Gastrocnemius medialis (tissue), 4 donors: ENCODE data around the gene MAP3K12. TPM values are rescaled to one million over a fixed set of nuclear protein-coding genes. Genes with fewer than 3 reads are reported as not detected.
"Not testable (repeated sequence)": the region's sequence is repeated elsewhere in the genome, so short reads cannot be mapped to it uniquely, and the experiment has no call there.

Experiments used
- ATAC-seq, 2 donors: fragments of 150-250 bp; one replicate each; pipeline ENCODE4 v1.9.1; 2016
- DNase-seq, 2 donors: peaks; one replicate each; pipeline ENCODE4 v3.0.0-alpha.2; 2019
- H3K27ac ChIP-seq, 4 donors: fragments of 200-600 bp; sonication (generic); 1 replicate in 1 of 4; 2 replicates in 3 of 4; pipeline ENCODE4 v1.5.1; 2016 to 2018; ENCODE audit warnings: mild to moderate bottlenecking in 2 of 4, moderate library complexity in 1 of 4
- H3K27me3 ChIP-seq, 3 donors: fragments of 200-600 bp; sonication (generic) in 2 of 3; 1 replicate in 1 of 3; 2 replicates in 2 of 3; pipeline versions ENCODE4 v1.5.1 to v1.6.0; 2016 to 2019; ENCODE audit warnings: mild to moderate bottlenecking in 1 of 3, moderate library complexity in 1 of 3
- H3K36me3 ChIP-seq, 2 donors: fragments of 200-600 bp; sonication (generic) in 1 of 2; one replicate each; pipeline ENCODE4 v1.5.1; 2017 to 2018
- H3K4me1 ChIP-seq, 2 donors: fragments of 200-600 bp; sonication (generic) in 1 of 2; one replicate each; pipeline ENCODE4 v1.5.1; 2016 to 2017; ENCODE audit warnings: mild to moderate bottlenecking in 2 of 2
- H3K4me3 ChIP-seq, 4 donors: fragments of 200-600 bp; sonication (generic) in 3 of 4; 1 replicate in 1 of 4; 2 replicates in 3 of 4; pipeline ENCODE4 v1.5.1; 2016 to 2019; ENCODE audit warnings: mild to moderate bottlenecking in 2 of 4
- H3K9me3 ChIP-seq, 3 donors: fragments of 200-600 bp; sonication (generic) in 2 of 3; 1 replicate in 1 of 3; 2 replicates in 2 of 3; pipeline ENCODE4 v1.5.1; 2016 to 2019
- POLR2A ChIP-seq, 2 donors: fragments of 450-650 bp; IDR thresholded peaks; one replicate each; pipeline ENCODE4 v1.6.1; 2017; ENCODE audit warnings: antibody characterized with exemption in 2 of 2, mild to moderate bottlenecking in 2 of 2, moderate library complexity in 2 of 2
- in situ Hi-C, 4 donors: fragments of 200-750 bp; cut with MboI; loops; one replicate each; pipeline versions ENCODE4 v1.15.0 to v1.8.0; 2017; ENCODE audit warnings: low sequenced_read_pairs in 4 of 4
- intact Hi-C: fragments of 100-400 bp; cut with DNase I; formaldehyde crosslinking; loops from one replicate; pipeline ENCODE4 v1.15.1; 2023; ENCODE audit warnings: low total_unique reads
- total RNA-seq, 4 donors: library from RNA; depleted of rRNA; stranded (reverse); fragments of >200 nt; gene quantifications; one replicate each; pipeline versions ENCODE4 v1.1.0 to v1.2.3, GENCODE V29; 2016
- TF ChIP-seq, protein P1 (sequence below), 5 experiments: fragments of 450-650 bp in 3 of 5; fragments of 200-600 bp in 2 of 5; sonication (generic) in 2 of 5; IDR thresholded peaks in 4 of 5; conservative IDR thresholded peaks in 1 of 5; 1 replicate in 4 of 5; 2 replicates in 1 of 5; pipeline ENCODE4 v1.5.1; 2016 to 2019; ENCODE audit warnings: antibody characterized with exemption in 5 of 5, mild to moderate bottlenecking in 3 of 5, moderate library complexity in 3 of 5

Gene MAP3K12
- total RNA-seq, 4 donors from 2014 or later: 1.1 to 9.9 (median 3.8) TPM

- Histone ChIP-seq H3K4me1 (peaks cover 12 to 13% of the 10 kb centered on the region in 2 donors), H3K27me3 (no peaks in the 10 kb centered on the region), H3K4me3 (no peak overlapping the region), H3K27ac (no peak overlapping the region), H3K36me3 (peaks cover 0 to 27% of the 10 kb centered on the region in 2 donors), H3K9me3 (no peaks in the 10 kb centered on the region)
- TF ChIP-seq, protein P1, sequence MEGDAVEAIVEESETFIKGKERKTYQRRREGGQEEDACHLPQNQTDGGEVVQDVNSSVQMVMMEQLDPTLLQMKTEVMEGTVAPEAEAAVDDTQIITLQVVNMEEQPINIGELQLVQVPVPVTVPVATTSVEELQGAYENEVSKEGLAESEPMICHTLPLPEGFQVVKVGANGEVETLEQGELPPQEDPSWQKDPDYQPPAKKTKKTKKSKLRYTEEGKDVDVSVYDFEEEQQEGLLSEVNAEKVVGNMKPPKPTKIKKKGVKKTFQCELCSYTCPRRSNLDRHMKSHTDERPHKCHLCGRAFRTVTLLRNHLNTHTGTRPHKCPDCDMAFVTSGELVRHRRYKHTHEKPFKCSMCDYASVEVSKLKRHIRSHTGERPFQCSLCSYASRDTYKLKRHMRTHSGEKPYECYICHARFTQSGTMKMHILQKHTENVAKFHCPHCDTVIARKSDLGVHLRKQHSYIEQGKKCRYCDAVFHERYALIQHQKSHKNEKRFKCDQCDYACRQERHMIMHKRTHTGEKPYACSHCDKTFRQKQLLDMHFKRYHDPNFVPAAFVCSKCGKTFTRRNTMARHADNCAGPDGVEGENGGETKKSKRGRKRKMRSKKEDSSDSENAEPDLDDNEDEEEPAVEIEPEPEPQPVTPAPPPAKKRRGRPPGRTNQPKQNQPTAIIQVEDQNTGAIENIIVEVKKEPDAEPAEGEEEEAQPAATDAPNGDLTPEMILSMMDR (IDR thresholded peaks at IDR 0.05 in 4 of 5, conservative IDR thresholded peaks at IDR 0.05 in 1 of 5): no peak
- no peak for DNase-seq
- no peak for ATAC-seq
- intact Hi-C loops (no loop called here), in situ Hi-C loops (loop anchor here in 1 of 4 donors (10.0 kb wide), 1 partner anchor 61 kb away; the partner anchor contains the start of genes NPFF and TARBP2)
Measured at GRCh38 chr12:53443955-53444354, 55.3 kb downstream of the MAP3K12 start.

GRCh38 chr12:53441040-53441833 lies 58.0 kb downstream of the MAP3K12 start, which contains the start of gene PRR13:
TSS of gene PRR13 (plus strand) at chr12:53441734. CDS start at chr12:53442715, 981 bp downstream.
- Histone ChIP-seq H3K4me1 (peaks cover 12 to 13% of the 10 kb centered on the region in 2 donors), H3K36me3 (peaks cover 0 to 20% of the 10 kb centered on the region in 2 donors), H3K9me3 (no peaks in the 10 kb centered on the region), H3K27me3 (no peaks in the 10 kb centered on the region), H3K4me3 (peak within 1 kb of the TSS; percentile 68 to 80 (median 78)), H3K27ac (peak within 1 kb of the TSS; percentile 87 to 94 (median 91))
- peak; percentile 89 to 97 for TF ChIP-seq POLR2A (IDR thresholded peaks at IDR 0.05)
- TF ChIP-seq, protein P1 (IDR thresholded peaks at IDR 0.05 in 4 of 5, conservative IDR thresholded peaks at IDR 0.05 in 1 of 5): no peak
- ATAC-seq (peak; percentile 94 to 98), DNase-seq (peak; percentile 99)
- intact Hi-C loops (loop anchor here (1.0 kb wide), 4 partner anchors 10 to 235 kb away; partner anchors contain the start of gene ATP5MC2), in situ Hi-C loops (loop anchor here in 1 of 4 donors (10.0 kb wide), 1 partner anchor 64 kb away; the partner anchor contains the start of genes NPFF and TARBP2)

GRCh38 chr12:53439582-53439981 lies 59.7 kb downstream of the MAP3K12 start:
- H3K36me3 ChIP-seq, DNase-seq, H3K4me3 ChIP-seq, intact Hi-C loops, H3K9me3 ChIP-seq, H3K27me3 ChIP-seq, ATAC-seq, in situ Hi-C loops, H3K27ac ChIP-seq: not testable (repeated sequence)
- peaks cover 12 to 13% of the 10 kb centered on the region in 2 donors for H3K4me1 ChIP-seq

DNA sequence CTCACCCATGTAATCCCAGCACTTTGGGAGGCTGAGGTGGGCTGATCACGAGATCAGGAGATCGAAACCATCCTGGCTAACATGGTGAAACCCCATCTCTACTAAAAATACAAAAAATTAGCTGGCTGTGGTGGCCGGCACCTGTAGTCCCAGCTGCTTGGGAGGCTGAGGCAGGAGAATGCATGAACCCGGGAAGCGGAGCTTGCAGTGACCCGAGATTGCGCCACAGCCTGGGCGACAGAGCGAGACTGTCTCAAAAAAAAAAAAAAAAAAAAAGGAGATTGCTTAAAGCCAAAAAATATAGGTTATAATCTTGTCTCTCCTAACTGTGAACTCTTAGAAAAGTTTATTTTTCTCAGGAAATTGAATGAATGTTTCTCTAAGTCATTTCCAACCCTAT lies 63.9 kb downstream of the MAP3K12 start:
- H3K27me3 ChIP-seq, H3K4me3 ChIP-seq, H3K4me1 ChIP-seq, H3K27ac ChIP-seq, H3K36me3 ChIP-seq, in situ Hi-C loops, DNase-seq, intact Hi-C loops, H3K9me3 ChIP-seq, ATAC-seq: not testable (repeated sequence)

DNA sequence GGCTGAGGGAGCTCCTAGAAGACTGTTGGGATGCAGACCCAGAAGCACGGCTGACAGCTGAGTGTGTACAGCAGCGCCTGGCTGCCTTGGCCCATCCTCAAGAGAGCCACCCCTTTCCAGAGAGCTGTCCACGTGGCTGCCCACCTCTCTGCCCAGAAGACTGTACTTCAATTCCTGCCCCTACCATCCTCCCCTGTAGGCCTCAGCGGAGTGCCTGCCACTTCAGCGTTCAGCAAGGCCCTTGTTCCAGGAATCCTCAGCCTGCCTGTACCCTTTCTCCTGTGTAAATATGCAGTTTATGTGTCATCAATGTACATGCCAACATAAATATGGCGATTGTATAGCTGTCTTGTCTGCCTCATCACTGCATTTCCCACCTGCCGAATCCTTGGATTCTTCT lies 68.1 kb downstream of the MAP3K12 start:
- ATAC-seq: no peak

More for the DNA sequence above, 68.1 kb downstream of the MAP3K12 start:
- H3K4me1 ChIP-seq: peaks cover 2 to 8% of the 10 kb centered on the region in 2 donors
- no peaks in the 10 kb centered on the region for H3K9me3 ChIP-seq
- H3K27ac ChIP-seq: no peak overlapping the region
- no peak for TF ChIP-seq POLR2A (IDR thresholded peaks at IDR 0.05)
- TF ChIP-seq, protein P1 (IDR thresholded peaks at IDR 0.05 in 4 of 5, conservative IDR thresholded peaks at IDR 0.05 in 1 of 5): no peak
- H3K4me3 ChIP-seq: no peak overlapping the region
- no peak for DNase-seq
- no peaks in the 10 kb centered on the region for H3K36me3 ChIP-seq
- H3K27me3 ChIP-seq: no peaks in the 10 kb centered on the region
- intact Hi-C loops: no loop called here
- in situ Hi-C loops: no loop called here
